ENCODE data around the gene ROR1.

ROR1 gene

GRCh38 chr1:63922848-63923247 lies 149.0 kb downstream of the ROR1 start:
- no peak overlapping the region for H3K4me3 ChIP-seq (ENCODE audit: low read length)

GRCh38 chr1:63923302-63923701 lies 149.5 kb downstream of the ROR1 start:
- H3K4me3 ChIP-seq (ENCODE audit: low read length), result no peak overlapping the region
- TF ChIP-seq CTCF (IDR thresholded peaks at IDR 0.05; ENCODE audit: insufficient read depth, low read depth, low read length, missing control alignments), result no peak
- no peak for DNase-seq (ENCODE audit: low read depth)

More at GRCh38 chr1:63922848-63923247, 149.0 kb downstream of the ROR1 start:
- no peak for DNase-seq (ENCODE audit: low read depth)
- no peak for TF ChIP-seq CTCF (IDR thresholded peaks at IDR 0.05; ENCODE audit: insufficient read depth, low read depth, low read length, missing control alignments)

- no peak for DNase-seq (ENCODE audit: low read depth)
- H3K4me3 ChIP-seq (ENCODE audit: low read length), result no peak overlapping the region
- TF ChIP-seq CTCF (IDR thresholded peaks at IDR 0.05; ENCODE audit: insufficient read depth, low read depth, low read length, missing control alignments), result no peak
Measured at GRCh38 chr1:63924600-63924999, 150.8 kb downstream of the ROR1 start.

GRCh38 chr1:63928186-63929105 lies 154.6 kb downstream of the ROR1 start:
- H3K4me3 ChIP-seq (ENCODE audit: low read length), result no peak overlapping the region
- DNase-seq (ENCODE audit: low read depth), result no peak
- no peak for TF ChIP-seq CTCF (IDR thresholded peaks at IDR 0.05; ENCODE audit: insufficient read depth, low read depth, low read length, missing control alignments)

GRCh38 chr1:63929106-63929478 lies 155.3 kb downstream of the ROR1 start:
- TF ChIP-seq CTCF (IDR thresholded peaks at IDR 0.05; ENCODE audit: insufficient read depth, low read depth, low read length, missing control alignments), result no peak
- H3K4me3 ChIP-seq (ENCODE audit: low read length), result no peak overlapping the region
- no peak for DNase-seq (ENCODE audit: low read depth)

GRCh38 chr1:63931468-63931867 lies 157.7 kb downstream of the ROR1 start:
- H3K4me3 ChIP-seq (ENCODE audit: low read length), result no peak overlapping the region
- no peak for TF ChIP-seq CTCF (IDR thresholded peaks at IDR 0.05; ENCODE audit: insufficient read depth, low read depth, low read length, missing control alignments)
- DNase-seq (ENCODE audit: low read depth), result peak; percentile 52

GRCh38 chr1:63934697-63935096 lies 160.9 kb downstream of the ROR1 start:
- no peak for DNase-seq (ENCODE audit: low read depth)

More at GRCh38 chr1:63934697-63935096, 160.9 kb downstream of the ROR1 start:
- H3K4me3 ChIP-seq (ENCODE audit: low read length), result no peak overlapping the region
- TF ChIP-seq CTCF (IDR thresholded peaks at IDR 0.05; ENCODE audit: insufficient read depth, low read depth, low read length, missing control alignments), result no peak

Measured in epithelial cell of esophagus (primary cell).